Coronary artery (tissue), 2 donors: ENCODE measurements around the gene CACNB1.

Experiments used
- DNase-seq: peaks from one replicate; pipeline ENCODE4 v3.0.0-alpha.2; 2017; ENCODE audit warnings: low spot score
- H3K27ac ChIP-seq, 2 donors: fragments of 200-600 bp; sonication (generic); one replicate each; pipeline ENCODE4 v1.5.1; 2016 to 2019
- H3K4me3 ChIP-seq: fragments of 200-600 bp; sonication (generic); 2 replicates; pipeline ENCODE4 v1.5.1; 2016; ENCODE audit warnings: mild to moderate bottlenecking, moderate library complexity
- CTCF ChIP-seq: fragments of 200-600 bp; sonication (generic); IDR thresholded peaks from one replicate; pipeline ENCODE4 v1.5.1; 2019; ENCODE audit warnings: antibody characterized with exemption

Gene CACNB1

GRCh38 chr17:39151150-39151942, 46.1 kb downstream of the CACNB1 start, which contains the start of gene PLXDC1:
Gene PLXDC1 (minus strand): TSS chr17:39151637. CDS start chr17:39151437, 200 bp downstream.
- no peak for TF ChIP-seq CTCF
- no peak for DNase-seq
- Histone ChIP-seq H3K27ac (peak within 1 kb of the TSS; percentile 36 to 68), H3K4me3 (peak within 1 kb of the TSS; percentile 82)

- no peak for DNase-seq
- H3K27ac ChIP-seq, result peak overlapping the region in 1 of 2 donors; percentile 68
- no peak for TF ChIP-seq CTCF
- peak overlapping the region; percentile 82 for H3K4me3 ChIP-seq
These were observed 46.7 kb downstream of the CACNB1 start for GRCh38 chr17:39150795-39151149.

GRCh38 chr17:39150104-39150634, 47.3 kb downstream of the CACNB1 start:
- TF ChIP-seq CTCF, result no peak
- Histone ChIP-seq H3K27ac (no peak overlapping the region), H3K4me3 (no peak overlapping the region)
- no peak for DNase-seq

GRCh38 chr17:39147221-39148185, 50.0 kb downstream of the CACNB1 start:
- Histone ChIP-seq H3K4me3 (no peak overlapping the region), H3K27ac (no peak overlapping the region)
- no peak for TF ChIP-seq CTCF
- DNase-seq, result no peak

GRCh38 chr17:39146273-39146672, 51.2 kb downstream of the CACNB1 start:
- Histone ChIP-seq H3K27ac (no peak overlapping the region), H3K4me3 (no peak overlapping the region)
- DNase-seq, result no peak
- TF ChIP-seq CTCF, result no peak

- Histone ChIP-seq H3K27ac (peak overlapping the region in 1 of 2 donors; percentile 78), H3K4me3 (no peak overlapping the region)
- DNase-seq, result no peak
- TF ChIP-seq CTCF, result no peak
These were observed 52.3 kb downstream of the CACNB1 start for GRCh38 chr17:39145143-39145542.
